Glutamatergic neuron (in vitro differentiated cells): ENCODE measurements around the gene WNT7B. TPM values are rescaled to one million over a fixed set of nuclear protein-coding genes. Genes with fewer than 3 reads are reported as not detected.

Experiments used
- DNase-seq: peaks from one replicate; pipeline ENCODE4 v3.0.0; 2022
- H3K27ac Mint-ChIP-seq: one replicate; pipeline ENCODE4 v1.8.0; 2020; ENCODE audit warnings: mild to moderate bottlenecking, mixed read lengths, inconsistent platforms; ENCODE audit not compliant: unreplicated experiment
- H3K27me3 Mint-ChIP-seq: one replicate; pipeline ENCODE4 v1.8.0; 2020; ENCODE audit warnings: mild to moderate bottlenecking, moderate library complexity, mixed read lengths, inconsistent platforms; ENCODE audit not compliant: unreplicated experiment
- H3K36me3 Mint-ChIP-seq: one replicate; pipeline ENCODE4 v1.8.0; 2020; ENCODE audit warnings: mild to moderate bottlenecking, mixed read lengths, inconsistent platforms; ENCODE audit not compliant: unreplicated experiment
- H3K4me1 Mint-ChIP-seq: one replicate; pipeline ENCODE4 v1.8.0; 2020; ENCODE audit warnings: mild to moderate bottlenecking, low read depth, mixed read lengths, inconsistent platforms; ENCODE audit not compliant: unreplicated experiment
- H3K4me3 Mint-ChIP-seq: one replicate; pipeline ENCODE4 v1.8.0; 2020; ENCODE audit warnings: mild to moderate bottlenecking, mixed read lengths, inconsistent platforms; ENCODE audit not compliant: unreplicated experiment
- H3K9me3 Mint-ChIP-seq: one replicate; pipeline ENCODE4 v1.8.0; 2020; ENCODE audit warnings: mild to moderate bottlenecking, moderate library complexity, mixed read lengths, inconsistent platforms; ENCODE audit not compliant: unreplicated experiment
- total RNA-seq: library from RNA; stranded (reverse); fragmentation: NEBNext Ultra II Directional; extraction: Animal tissue kit (Norgen Biotek cat#: 25700); gene quantifications from one replicate; pipeline ENCODE4 v1.2.1, GENCODE V29; 2021; ENCODE audit not compliant: unreplicated experiment
- TF ChIP-seq, protein P1 (sequence below): fragments of 200-600 bp; sonication (generic); IDR thresholded peaks from one replicate; pipeline ENCODE4 v1.5.0; 2021; ENCODE audit not compliant: partially characterized antibody, unreplicated experiment

WNT7B gene
- total RNA-seq, 1 donor from 2014 or later: 0.37 TPM

DNA sequence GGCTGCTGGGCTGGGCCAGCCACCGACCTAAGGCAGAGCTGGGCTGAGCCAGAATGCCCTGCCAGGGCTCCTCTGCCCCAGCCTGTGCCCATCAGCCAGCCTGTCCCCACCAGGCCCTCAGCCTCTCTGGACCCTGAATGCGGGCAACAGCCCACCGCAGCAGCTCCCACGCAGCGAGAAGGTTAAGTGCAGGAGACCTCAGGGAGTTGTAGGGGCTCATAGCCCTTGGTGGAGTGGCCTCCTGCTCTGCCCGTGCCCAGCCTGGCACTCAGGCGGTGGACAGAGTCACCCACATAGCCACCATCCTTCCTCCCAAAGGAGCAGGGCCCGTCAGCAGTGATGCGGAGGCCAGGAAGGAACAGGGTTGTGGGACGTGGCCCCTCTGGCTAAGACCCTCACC, 19.1 kb downstream of the WNT7B start:
- Mint-ChIP-seq H3K9me3 (no peaks in the 10 kb centered on the region), H3K4me1 (no peaks in the 10 kb centered on the region), H3K27me3 (peaks cover 4% of the 10 kb centered on the region), H3K36me3 (no peaks in the 10 kb centered on the region), H3K4me3 (no peak overlapping the region), H3K27ac (no peak overlapping the region)
- TF ChIP-seq, protein P1, sequence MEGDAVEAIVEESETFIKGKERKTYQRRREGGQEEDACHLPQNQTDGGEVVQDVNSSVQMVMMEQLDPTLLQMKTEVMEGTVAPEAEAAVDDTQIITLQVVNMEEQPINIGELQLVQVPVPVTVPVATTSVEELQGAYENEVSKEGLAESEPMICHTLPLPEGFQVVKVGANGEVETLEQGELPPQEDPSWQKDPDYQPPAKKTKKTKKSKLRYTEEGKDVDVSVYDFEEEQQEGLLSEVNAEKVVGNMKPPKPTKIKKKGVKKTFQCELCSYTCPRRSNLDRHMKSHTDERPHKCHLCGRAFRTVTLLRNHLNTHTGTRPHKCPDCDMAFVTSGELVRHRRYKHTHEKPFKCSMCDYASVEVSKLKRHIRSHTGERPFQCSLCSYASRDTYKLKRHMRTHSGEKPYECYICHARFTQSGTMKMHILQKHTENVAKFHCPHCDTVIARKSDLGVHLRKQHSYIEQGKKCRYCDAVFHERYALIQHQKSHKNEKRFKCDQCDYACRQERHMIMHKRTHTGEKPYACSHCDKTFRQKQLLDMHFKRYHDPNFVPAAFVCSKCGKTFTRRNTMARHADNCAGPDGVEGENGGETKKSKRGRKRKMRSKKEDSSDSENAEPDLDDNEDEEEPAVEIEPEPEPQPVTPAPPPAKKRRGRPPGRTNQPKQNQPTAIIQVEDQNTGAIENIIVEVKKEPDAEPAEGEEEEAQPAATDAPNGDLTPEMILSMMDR: no peak
- DNase-seq: no peak

GRCh38 chr22:45953178-45953577, 23.8 kb downstream of the WNT7B start:
- H3K27ac Mint-ChIP-seq: no peak overlapping the region
- no peaks in the 10 kb centered on the region for H3K4me1 Mint-ChIP-seq
- no peaks in the 10 kb centered on the region for H3K36me3 Mint-ChIP-seq
- no peak for DNase-seq
- peaks cover 5% of the 10 kb centered on the region for H3K9me3 Mint-ChIP-seq
- TF ChIP-seq, protein P1: no peak
- H3K4me3 Mint-ChIP-seq: no peak overlapping the region
- peaks cover 11% of the 10 kb centered on the region for H3K27me3 Mint-ChIP-seq

DNA sequence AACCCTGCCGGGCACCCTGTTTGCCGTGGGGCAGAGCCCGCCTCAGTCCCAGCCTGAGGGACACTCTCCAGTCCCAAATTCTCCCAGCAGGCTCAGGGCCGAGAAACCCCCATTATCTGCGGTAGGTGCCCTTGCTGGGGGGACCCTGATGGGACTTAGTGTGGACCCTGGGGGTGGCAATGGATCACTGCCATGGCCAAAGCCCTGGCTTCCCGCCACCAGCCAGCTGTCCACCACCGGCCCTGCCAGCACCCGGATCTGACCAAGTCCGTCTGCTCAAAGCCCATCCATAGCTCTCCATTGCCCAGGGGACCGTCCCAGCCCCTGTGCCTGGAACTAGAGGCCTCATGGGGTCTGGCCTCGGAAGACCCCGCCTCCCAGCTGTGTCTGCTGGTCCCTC, 24.4 kb downstream of the WNT7B start:
- Mint-ChIP-seq H3K4me3 (no peak overlapping the region), H3K9me3 (peaks cover 5% of the 10 kb centered on the region), H3K36me3 (no peaks in the 10 kb centered on the region), H3K4me1 (no peaks in the 10 kb centered on the region), H3K27me3 (peaks cover 11% of the 10 kb centered on the region), H3K27ac (no peak overlapping the region)
- DNase-seq: no peak
- TF ChIP-seq, protein P1: no peak

- TF ChIP-seq, protein P1: no peak
- peaks cover 5% of the 10 kb centered on the region for H3K9me3 Mint-ChIP-seq
- H3K27ac Mint-ChIP-seq: no peak overlapping the region
- H3K4me3 Mint-ChIP-seq: no peak overlapping the region
- peaks cover 11% of the 10 kb centered on the region for H3K27me3 Mint-ChIP-seq
- peaks cover 2% of the 10 kb centered on the region for H3K4me1 Mint-ChIP-seq
- no peak for DNase-seq
- no peaks in the 10 kb centered on the region for H3K36me3 Mint-ChIP-seq
Observed at GRCh38 chr22:45952151-45952550, 24.8 kb downstream of the WNT7B start.

GRCh38 chr22:45949891-45950290, 27.1 kb downstream of the WNT7B start:
- TF ChIP-seq, protein P1: no peak
- Mint-ChIP-seq H3K27ac (no peak overlapping the region), H3K4me3 (no peak overlapping the region), H3K27me3 (peaks cover 12% of the 10 kb centered on the region), H3K36me3 (no peaks in the 10 kb centered on the region), H3K4me1 (peaks cover 5% of the 10 kb centered on the region), H3K9me3 (peaks cover 5% of the 10 kb centered on the region)
- DNase-seq: no peak
